Activated naive CD4-positive, alpha-beta T cell treated with anti-CD3 and anti-CD28 coated beads, Interleukin-2, amount 10 ng/mL, durations not matched to agents 7 days and 5 days (primary cell): ENCODE data around the gene R3HDML.

Experiments
- CTCF ChIA-PET: fragments of 350-600 bp; sonication (Branson Sonifier 250); formaldehyde crosslinking; loops from one replicate; lab custom pipeline; 2021; ENCODE audit warnings: antibody characterized with exemption; lab: Charles Lee
- DNase-seq: peaks from one replicate; pipeline ENCODE4 v3.0.0-alpha.2; 2020
- H3K27ac Mint-ChIP-seq: one replicate; pipeline ENCODE4 v1.8.0; 2021; ENCODE audit warnings: mild to moderate bottlenecking, moderate library complexity, mixed read lengths
- H3K27me3 Mint-ChIP-seq: one replicate; pipeline ENCODE4 v1.8.0; 2021; ENCODE audit warnings: mild to moderate bottlenecking, mixed read lengths
- H3K36me3 Mint-ChIP-seq: one replicate; pipeline ENCODE4 v1.8.0; 2021; ENCODE audit warnings: mixed read lengths
- H3K4me1 Mint-ChIP-seq: one replicate; pipeline ENCODE4 v1.8.0; 2021; ENCODE audit warnings: mixed read lengths
- H3K4me3 Mint-ChIP-seq: one replicate; pipeline ENCODE4 v1.8.0; 2021; ENCODE audit warnings: mild to moderate bottlenecking, moderate library complexity, mixed read lengths
- H3K9me3 Mint-ChIP-seq: one replicate; pipeline ENCODE4 v1.8.0; 2021; ENCODE audit warnings: mixed read lengths

The R3HDML gene

DNA sequence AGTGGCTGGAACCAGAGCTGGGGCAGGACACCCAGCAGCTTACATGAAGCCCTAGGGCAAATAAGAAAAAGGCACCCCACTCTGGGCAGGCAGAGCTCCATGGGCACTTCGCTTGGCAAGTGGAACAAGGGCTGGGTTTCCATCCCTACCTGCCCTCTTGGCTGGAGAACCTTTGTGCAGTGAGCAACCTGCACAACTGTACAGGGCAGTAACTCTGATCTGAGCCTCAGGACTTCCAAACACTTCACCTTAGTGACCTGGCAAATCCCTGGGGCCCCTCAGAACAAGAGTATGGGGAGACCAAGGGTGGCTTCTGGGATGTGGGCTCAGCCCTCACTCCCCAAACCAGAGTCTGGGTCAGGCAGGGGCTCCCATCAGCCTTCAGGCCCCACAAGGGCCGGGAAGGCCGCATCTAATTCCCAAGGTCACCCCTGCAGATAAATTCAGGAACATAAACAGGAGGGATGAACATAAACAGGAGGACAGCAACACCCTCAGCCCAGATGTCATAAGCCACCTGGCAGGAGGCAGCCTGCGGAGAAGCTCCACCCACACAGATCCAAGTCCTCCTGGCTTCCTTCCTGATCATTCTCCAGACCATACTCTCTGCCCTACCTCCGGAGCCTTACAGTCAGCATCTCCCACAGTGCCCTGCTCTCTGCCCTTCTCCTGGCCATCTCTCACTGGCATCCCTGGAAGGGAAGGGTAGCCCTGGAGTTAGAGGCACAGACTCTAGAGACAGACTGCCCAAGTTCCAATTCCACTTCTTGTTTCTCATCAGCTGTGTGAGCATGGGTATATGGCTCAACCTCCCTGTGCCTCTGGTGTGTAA, 56.1 kb downstream of the R3HDML start:
- Mint-ChIP-seq H3K36me3 (no peaks in the 10 kb centered on the region), H3K9me3 (no peaks in the 10 kb centered on the region), H3K27ac (no peak overlapping the region), H3K27me3 (peaks cover 39% of the 10 kb centered on the region), H3K4me3 (no peak overlapping the region), H3K4me1 (peaks cover 8% of the 10 kb centered on the region)
- CTCF ChIA-PET = interaction anchor here (1.9 to 3.0 kb wide), 2 partner anchors 9 to 176 kb away, joined by 5 to 12 read pairs; no protein-coding TSS in a partner anchor
- DNase-seq = no peak

DNA sequence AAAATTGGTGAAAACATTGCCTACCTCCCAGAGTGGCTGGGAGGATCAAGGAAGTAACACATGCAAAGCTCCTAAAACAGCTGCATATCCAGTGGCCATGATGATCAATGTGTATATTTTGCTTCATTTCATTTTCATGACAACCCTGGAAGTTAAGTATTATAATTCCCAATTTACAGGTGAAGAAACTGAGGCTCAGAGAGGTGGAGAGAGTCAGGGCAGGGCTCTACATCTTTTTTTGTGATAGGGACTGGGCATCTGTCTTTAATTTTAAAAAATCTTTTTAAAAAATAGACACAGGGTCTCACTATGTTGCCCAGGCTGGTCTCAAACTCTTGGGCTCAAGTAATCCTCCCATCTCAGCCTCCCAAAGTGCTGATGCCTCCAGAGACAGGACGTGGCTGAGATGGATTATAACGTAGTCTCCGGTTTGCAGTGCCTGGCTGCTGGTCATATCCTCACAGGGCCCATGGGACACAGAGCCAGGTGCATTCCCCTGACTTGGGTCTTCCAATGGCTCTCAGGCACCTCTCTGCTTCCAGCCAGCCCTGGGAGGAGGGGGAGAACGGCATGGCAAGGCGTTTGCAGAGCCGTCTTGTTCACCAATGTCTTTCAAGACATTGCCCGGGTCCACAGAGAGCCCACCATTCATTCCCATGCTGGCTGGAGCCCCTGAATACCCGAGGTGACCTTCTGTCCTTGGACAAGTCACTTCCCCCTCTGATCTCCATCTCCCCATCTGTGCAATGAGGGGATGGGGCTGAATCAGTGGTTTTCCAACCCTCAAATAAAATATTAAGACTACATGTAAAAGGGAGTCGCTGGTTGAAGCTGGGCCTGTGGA, 57.0 kb downstream of the R3HDML start:
- no peak overlapping the region for H3K27ac Mint-ChIP-seq
- no peak for DNase-seq
- peaks cover 4% of the 10 kb centered on the region for H3K4me1 Mint-ChIP-seq
- H3K27me3 Mint-ChIP-seq = peaks cover 35% of the 10 kb centered on the region
- H3K4me3 Mint-ChIP-seq = no peak overlapping the region
- H3K9me3 Mint-ChIP-seq = no peaks in the 10 kb centered on the region
- H3K36me3 Mint-ChIP-seq = no peaks in the 10 kb centered on the region
- CTCF ChIA-PET = interaction anchor here (1.9 to 3.0 kb wide), 2 partner anchors 10 to 177 kb away, joined by 5 to 12 read pairs; no protein-coding TSS in a partner anchor

DNA sequence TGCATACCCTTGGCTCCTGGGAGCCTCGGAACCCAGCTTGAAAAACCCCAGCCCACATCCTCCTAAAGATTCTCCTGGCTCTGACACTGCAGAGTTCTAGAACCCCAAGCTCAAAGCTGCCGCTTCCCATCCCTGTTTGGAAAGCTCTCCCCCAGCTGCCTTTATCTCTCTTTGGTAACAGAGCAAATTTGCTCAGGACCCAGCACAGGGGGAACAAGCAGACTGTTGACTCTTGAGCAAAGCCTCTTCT, 57.5 kb downstream of the R3HDML start:
- Mint-ChIP-seq H3K9me3 (no peaks in the 10 kb centered on the region), H3K27ac (no peak overlapping the region), H3K36me3 (no peaks in the 10 kb centered on the region), H3K27me3 (peaks cover 38% of the 10 kb centered on the region), H3K4me1 (no peaks in the 10 kb centered on the region), H3K4me3 (no peak overlapping the region)
- no peak for DNase-seq
- CTCF ChIA-PET = interaction anchor here (1.9 to 3.0 kb wide), 2 partner anchors 10 to 178 kb away, joined by 5 to 12 read pairs; no protein-coding TSS in a partner anchor

GRCh38 chr20:44394702-44395460, 58.0 kb downstream of the R3HDML start:
- no peaks in the 10 kb centered on the region for H3K9me3 Mint-ChIP-seq
- no peak overlapping the region for H3K27ac Mint-ChIP-seq
- CTCF ChIA-PET = interaction anchor here (0.8 to 3.0 kb wide), 4 partner anchors 11 to 216 kb away, joined by 3 to 12 read pairs (median 4); no protein-coding TSS in a partner anchor
- no peak overlapping the region for H3K4me3 Mint-ChIP-seq
- DNase-seq = no peak
- H3K36me3 Mint-ChIP-seq = no peaks in the 10 kb centered on the region
- H3K4me1 Mint-ChIP-seq = no peaks in the 10 kb centered on the region
- H3K27me3 Mint-ChIP-seq = peaks cover 38% of the 10 kb centered on the region

DNA sequence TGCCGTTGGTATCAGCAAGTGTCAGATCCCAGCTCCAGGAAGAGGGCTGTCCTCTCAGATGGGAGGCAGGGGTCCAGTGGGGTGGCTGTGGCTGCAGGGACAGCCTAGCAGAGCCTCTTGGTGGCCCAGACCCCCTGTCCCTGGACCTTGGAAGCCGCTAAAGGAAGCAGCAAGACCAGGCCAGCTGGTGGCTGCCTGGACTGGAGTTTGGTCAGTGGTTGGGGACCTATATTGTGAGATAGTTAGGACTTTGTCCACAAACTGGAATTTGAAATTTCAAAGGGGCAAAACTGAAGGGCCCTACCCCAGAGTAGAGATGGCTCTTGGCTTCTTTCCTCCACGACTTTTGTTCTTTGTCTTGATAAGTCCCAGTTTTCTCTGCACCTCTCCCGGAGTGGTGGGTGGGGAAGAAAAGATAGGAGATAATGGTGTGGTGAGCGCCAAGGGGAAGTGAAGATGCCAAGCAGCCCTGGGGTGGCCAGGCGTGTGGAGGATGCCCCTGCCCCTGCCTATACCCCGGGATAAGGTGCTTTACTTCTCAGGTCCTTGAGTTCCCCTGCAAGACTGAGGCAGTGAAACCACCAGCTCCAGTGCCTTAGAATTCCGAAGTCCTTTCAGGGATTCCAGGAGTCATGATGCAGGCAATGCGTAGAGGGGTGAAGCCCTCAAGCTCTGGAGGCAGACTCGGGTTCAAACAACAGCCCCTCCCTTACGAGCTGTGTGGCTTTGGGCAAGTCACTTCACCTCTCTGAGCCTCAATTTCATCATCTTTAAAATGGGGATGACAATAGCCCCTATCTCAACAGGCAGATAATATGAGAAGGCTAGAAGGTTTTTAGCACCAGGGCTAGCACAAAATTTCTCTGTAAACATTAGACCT, 58.9 kb downstream of the R3HDML start:
- Mint-ChIP-seq H3K36me3 (no peaks in the 10 kb centered on the region), H3K27me3 (peaks cover 39% of the 10 kb centered on the region), H3K9me3 (no peaks in the 10 kb centered on the region), H3K27ac (no peak overlapping the region), H3K4me3 (no peak overlapping the region), H3K4me1 (no peaks in the 10 kb centered on the region)
- CTCF ChIA-PET = interaction anchor here (0.8 to 3.0 kb wide), 3 partner anchors 12 to 215 kb away, joined by 3 to 12 read pairs (median 3); no protein-coding TSS in a partner anchor
- no peak for DNase-seq

DNA sequence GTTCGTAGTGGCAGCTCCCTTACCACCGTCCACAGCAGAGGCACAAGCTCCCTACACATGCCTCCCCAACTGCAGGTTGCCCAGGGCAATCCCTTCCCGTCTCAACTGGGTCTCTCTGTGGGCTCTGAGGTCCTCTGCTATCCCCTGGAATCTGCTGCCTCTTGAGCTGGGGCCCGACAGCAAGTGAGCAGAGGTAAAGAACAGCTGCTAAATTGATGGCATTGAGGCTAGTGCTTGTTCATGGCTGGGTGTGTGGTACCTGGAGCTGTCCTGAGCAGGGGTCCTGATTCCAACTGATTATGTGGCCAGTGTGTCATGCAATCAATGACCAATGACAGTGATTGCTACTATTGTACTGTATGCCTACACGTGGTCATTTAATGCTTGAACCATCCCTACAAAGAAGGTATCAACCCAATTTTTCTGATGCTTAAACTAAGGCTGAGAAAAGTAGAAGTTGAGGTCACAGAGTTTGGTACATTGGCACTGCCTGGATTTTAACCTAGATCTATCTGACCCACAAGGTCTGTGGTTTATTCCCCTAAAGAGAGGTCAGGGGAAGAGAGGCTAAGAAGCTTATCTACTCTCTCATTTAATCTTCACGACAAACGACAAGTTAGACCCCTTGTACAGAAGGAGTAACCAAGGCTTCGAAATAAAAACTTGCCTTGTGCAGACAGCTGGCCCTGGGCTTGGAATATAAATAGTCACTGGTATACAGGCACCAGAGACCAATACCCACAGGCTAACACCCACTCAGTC, 59.7 kb downstream of the R3HDML start:
- CTCF ChIA-PET = interaction anchor here (0.8 kb wide), 1 partner anchor 214 kb away, joined by 3 read pairs; no protein-coding TSS in a partner anchor
- Mint-ChIP-seq H3K27me3 (peaks cover 34% of the 10 kb centered on the region), H3K9me3 (no peaks in the 10 kb centered on the region), H3K36me3 (no peaks in the 10 kb centered on the region), H3K27ac (no peak overlapping the region), H3K4me3 (no peak overlapping the region), H3K4me1 (no peaks in the 10 kb centered on the region)
- DNase-seq = no peak

DNA sequence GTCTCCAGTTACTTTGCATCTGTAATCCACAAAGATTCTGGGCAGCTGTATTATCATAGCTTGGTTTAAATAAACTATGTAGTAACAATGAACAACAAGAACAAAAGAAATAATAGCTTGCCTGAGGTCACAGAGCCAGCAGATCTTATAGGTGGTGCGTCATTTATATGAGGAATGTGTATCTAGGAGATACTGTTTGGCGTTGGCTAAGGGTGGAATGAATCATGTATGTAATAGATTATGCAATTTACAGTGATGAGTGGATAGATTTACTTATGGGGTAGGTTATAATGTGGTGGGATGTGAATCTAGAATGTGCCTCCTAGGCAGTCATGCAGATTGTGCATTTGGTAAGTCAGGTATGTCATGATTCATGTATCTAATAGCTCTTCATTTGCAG, 61.5 kb downstream of the R3HDML start:
- DNase-seq = no peak
- Mint-ChIP-seq H3K9me3 (no peaks in the 10 kb centered on the region), H3K36me3 (no peaks in the 10 kb centered on the region), H3K4me3 (no peak overlapping the region), H3K27me3 (peaks cover 28% of the 10 kb centered on the region), H3K4me1 (no peaks in the 10 kb centered on the region), H3K27ac (no peak overlapping the region)
- CTCF ChIA-PET = interaction anchor here (1.4 kb wide), 1 partner anchor 350 kb away, joined by 4 read pairs; no protein-coding TSS in a partner anchor

- CTCF ChIA-PET = interaction anchor here (1.4 kb wide), 1 partner anchor 349 kb away, joined by 4 read pairs; no protein-coding TSS in a partner anchor
- H3K36me3 Mint-ChIP-seq = no peaks in the 10 kb centered on the region
- no peak overlapping the region for H3K4me3 Mint-ChIP-seq
- no peak overlapping the region for H3K27ac Mint-ChIP-seq
- H3K9me3 Mint-ChIP-seq = peaks cover 2% of the 10 kb centered on the region
- DNase-seq = no peak
- H3K27me3 Mint-ChIP-seq = peaks cover 25% of the 10 kb centered on the region
- H3K4me1 Mint-ChIP-seq = no peaks in the 10 kb centered on the region
Observed at GRCh38 chr20:44399446-44399845, 62.6 kb downstream of the R3HDML start.

DNA sequence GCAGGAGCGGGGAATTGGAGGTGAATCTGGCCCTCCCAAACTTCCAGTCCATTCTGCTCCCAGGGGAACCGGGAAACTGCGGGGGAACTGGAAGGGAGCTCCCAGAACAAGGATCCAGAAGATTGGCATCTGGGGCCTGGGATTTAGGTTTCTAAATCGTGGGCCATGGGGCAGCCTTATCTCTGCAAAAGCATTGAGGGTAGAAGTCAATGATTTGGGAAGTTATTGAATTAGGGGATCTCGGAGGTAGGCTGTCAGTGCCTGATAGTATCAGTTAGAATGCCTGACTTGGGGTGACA, 63.8 kb downstream of the R3HDML start:
- DNase-seq = no peak
- H3K9me3 Mint-ChIP-seq = peaks cover 7% of the 10 kb centered on the region
- no peak overlapping the region for H3K4me3 Mint-ChIP-seq
- no peak overlapping the region for H3K27ac Mint-ChIP-seq
- H3K4me1 Mint-ChIP-seq = no peaks in the 10 kb centered on the region
- peaks cover 16% of the 10 kb centered on the region for H3K27me3 Mint-ChIP-seq
- CTCF ChIA-PET = no interaction called here
- no peaks in the 10 kb centered on the region for H3K36me3 Mint-ChIP-seq
